ENCODE results near the gene C20orf204. TPM values are rescaled to one million over a fixed set of nuclear protein-coding genes. Genes with fewer than 3 reads are reported as not detected.
A peak's percentile ranks its signal among the peaks of the same experiment; 100 is the strongest.
"Not testable (repeated sequence)": the region's sequence is repeated elsewhere in the genome, so short reads cannot be mapped to it uniquely, and the experiment has no call there.

Gene C20orf204
- total RNA-seq, 1 donor from 2014 or later: 0.68 TPM

DNA sequence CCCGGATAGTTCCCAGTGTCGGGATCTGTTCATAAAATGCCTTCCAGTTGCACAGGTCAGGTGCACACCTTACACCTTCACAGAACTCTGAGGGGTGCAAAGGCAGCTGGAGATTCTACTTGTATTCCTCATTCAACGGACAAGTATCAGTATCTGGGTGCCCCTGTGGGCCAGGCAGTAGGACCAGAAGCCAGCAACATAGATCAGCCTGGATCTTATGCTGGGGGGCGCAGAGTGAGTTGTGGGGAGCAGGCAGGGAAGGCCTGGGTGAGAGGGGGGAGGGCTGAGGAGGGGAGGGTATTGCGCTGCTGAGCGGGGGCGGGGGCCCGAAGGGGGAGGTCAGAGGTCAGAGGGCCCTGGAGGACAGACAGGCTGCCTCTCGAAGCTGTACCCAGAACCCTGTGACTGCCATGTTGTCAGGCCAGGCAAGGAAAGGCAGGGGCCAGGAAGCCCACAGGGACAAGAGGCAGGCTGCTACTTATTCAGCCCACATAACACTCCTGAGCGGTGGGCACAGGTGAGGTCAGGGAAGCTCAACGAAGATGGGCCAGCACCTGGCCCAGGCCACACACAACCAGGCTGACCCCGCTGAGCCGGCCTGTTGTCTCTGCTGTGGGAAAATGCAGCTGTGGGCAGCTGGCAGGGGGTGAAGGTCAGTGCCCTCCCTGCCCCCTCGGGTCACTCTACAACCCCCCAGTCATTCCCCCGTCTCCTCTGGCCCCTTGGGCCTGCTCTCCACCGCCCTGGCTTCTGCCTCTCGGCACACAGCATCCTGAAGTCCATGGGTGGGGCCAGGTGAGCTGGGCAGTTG is 45.0 kb downstream of the C20orf204 start:
- no peak for ATAC-seq
- no peak for DNase-seq (ENCODE audit: low spot score)

DNA sequence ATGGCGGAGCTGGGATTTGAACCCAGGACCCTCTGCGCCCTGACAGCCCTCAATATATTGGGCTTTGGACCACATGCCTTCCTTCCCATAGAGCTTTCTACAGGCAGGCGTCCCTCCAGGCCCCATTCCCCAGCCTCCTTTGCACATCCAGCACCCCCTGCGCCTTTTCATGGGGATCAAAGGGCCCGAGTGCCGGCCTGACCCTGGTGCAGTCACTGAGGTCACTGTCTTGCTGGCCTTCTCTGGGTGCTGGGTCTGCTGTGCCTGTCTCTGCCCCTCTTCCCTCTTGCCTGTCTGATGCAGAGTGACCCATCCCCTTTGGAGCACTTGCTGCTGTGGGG is 45.6 kb downstream of the C20orf204 start:
- no peak for ATAC-seq
- DNase-seq (ENCODE audit: low spot score): no peak

DNA sequence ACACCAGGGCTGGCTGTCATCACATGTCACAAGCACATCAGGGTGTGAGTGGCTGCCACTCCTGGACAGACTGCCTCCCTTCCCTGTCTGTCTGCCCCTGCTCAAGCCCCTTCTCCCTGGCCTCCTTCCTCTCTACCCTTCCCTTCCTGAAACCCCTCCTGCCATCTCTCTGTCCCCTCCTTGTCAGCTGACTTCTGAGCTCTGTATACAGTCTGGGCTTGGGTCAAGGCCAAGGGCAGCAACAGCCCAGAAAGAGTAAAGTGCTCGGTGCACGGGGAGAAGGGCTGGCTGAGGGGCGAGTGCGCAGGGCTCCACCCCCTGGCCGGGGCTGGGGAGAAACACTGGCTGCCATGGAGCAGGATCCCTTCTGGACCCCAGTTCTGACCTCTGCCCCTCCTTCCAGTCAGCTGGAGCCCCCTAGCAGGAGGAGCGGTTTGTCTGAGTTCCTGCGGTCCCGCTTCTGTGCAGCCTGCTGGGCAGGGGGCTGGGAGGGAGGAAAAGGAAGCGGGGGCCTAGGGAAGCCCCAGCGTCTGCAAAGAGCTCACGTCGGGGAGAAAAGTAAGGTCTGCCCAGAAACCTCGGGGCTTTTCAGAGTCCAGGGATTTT is 46.2 kb downstream of the C20orf204 start:
- ATAC-seq: no peak
- DNase-seq (ENCODE audit: low spot score): no peak

DNA sequence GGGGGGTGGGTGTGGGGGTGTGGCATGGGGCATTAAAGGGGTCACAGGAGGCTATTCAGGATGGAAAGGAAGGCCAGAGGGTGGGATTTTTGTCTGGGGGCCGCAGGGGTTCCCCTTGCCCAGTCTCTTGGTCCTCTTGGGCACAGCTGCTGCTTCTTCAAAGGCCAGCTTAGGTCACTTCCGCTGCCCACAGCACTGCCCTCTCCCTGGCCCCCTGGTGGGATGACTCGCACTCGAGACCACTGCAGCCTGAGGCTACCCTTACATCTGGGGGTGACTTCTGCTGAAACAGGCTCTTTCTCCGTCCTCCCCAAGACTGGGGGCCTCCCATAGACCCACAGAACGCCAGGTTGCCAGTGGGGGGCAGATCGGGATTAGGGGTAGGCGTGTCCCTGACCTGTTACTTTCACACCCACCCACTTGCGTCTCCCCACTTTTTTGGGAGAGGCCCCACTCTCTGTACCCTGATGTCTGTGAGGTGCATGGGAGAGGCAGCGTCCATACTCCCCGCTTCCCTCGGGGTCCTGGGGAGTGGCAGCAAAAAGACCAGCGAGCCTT is 46.9 kb downstream of the C20orf204 start:
- ATAC-seq (no peak), DNase-seq (ENCODE audit: low spot score) (no peak)

DNA sequence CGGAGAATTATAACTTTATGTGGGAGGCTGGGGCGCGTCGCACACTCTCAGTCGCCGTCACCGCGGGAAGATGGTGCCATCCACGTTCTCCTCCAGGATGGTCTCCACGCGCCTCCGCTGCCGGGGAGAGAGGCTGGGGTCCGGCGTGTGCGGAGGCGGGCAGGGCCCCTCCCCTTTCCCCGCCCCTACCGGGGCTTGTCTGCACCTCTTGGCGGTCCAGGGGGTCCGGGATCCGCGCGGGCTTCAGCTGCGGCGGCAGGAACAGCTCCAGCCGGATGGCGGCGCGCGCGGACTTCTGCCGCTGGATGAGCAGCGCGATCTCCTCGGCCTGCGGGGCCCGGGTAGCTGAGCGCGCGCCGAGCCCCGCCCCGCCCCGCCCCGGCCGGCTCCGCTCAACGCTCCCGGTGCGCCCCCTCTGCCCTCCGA is 47.4 kb downstream of the C20orf204 start:
- DNase-seq (ENCODE audit: low spot score): peak; percentile 74
- ATAC-seq: peak; percentile 73

DNA sequence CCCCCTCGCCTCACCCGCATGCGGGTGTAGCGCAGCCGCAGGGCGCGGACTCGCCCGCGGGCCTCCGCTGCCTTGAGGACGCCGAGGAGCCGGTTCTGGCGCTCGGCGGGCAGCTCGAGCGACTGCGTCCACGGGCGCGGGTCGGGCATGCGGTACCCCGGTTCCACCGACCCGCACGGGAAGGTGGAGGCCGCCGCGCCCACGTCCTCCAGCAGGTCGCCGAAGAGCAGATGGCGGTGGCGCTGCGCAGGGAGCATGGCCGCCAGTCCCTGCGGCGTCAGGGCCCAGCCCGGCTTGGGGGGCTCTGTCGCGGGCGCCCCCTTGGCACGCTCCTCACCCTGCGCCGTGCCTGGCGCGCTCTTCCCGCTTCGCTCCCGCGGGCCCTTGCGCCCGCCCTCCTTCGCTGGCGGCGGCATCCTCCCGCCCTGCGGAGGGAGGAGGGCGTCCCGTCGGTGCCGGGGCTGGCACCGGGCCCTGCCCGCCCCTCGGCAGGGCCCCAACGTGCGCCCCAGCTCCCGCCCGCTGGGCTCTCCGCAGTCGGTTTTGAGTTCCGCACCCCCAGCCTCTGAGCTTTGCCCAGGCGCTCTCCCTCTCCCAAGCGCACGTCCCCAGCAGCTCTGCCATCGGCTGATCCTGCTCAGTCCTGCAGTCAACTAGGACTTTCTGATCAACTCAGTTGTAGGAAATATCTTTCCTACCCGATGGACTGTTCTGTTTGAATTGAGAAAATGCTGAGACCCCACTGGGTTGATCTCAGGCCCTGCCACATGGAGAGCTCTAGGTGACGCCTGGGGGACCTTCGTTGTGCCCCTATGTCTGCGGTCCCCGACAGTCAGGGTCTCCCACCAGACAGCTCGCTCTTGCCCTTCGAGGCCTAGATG is 48.1 kb downstream of the C20orf204 start, which contains the start of gene LKAAEAR1:
LKAAEAR1 (minus strand) TSS at position 595 of the 881 bp plus-strand sequence; CDS start at position 416, 179 bp downstream.
- DNase-seq (ENCODE audit: low spot score): no peak
- ATAC-seq: no peak

DNA sequence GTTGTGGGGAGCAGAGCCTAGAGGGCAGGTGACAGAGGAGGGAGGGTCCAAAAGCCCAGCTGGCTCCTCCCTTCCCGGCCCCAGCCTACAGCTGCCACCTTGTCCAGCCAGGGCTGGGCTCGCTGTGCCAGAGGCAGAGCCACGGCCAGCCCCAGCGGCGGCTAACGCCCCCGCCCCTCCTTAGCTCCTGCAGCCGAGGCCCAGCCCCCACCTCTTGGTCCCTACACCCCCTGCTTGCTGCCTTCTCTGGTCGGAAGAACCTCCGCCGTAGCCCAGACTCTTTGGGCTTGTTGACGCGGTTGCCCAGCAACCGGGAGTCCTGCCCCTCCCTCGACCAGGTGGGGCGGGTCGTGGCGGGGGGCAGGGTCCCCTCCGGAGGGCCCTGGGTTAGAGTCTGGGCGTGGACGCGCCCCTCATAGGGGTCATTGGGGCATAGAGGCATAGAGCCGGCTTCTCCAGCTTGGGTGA is 48.7 kb downstream of the C20orf204 start:
- DNase-seq (ENCODE audit: low spot score) (no peak), ATAC-seq (no peak)

DNA sequence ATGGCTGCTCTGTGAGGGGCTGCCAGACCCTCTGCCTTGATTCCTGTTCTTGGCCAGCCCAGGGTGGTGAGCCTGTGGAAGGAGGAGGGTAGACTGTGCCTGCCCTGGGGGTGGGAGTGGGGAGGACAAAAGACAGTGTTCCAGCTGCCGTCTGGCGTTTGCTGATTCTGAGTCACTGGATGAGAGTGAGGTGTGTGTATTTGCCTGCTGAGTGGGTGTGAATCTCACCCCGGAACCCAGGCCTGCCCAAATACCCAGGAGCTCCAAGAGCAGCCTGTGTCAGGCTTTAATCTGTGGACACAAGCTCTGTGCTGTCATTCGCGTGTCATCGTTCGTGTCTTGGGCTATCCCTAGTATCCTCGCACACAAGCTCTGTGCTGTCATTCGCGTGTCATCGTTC is 50.8 kb downstream of the C20orf204 start:
- ATAC-seq (no peak), DNase-seq (ENCODE audit: low spot score) (no peak)

DNA sequence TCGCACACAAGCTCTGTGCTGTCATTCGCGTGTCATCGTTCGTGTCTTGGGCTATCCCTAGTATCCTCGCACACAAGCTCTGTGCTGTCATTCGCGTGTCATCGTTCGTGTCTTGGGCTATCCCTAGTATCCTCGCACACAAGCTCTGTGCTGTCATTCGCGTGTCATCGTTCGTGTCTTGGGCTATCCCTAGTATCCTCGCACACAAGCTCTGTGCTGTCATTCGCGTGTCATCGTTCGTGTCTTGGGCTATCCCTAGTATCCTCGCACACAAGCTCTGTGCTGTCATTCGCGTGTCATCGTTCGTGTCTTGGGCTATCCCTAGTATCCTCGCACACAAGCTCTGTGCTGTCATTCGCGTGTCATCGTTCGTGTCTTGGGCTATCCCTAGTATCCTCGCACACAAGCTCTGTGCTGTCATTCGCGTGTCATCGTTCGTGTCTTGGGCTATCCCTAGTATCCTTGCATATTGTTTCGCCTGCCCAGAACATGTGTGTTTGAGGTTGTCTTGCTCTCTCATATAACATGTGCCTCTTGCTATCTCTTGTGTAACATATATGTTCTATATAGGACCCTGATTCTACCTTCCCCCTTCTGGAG is 51.3 kb downstream of the C20orf204 start:
- ATAC-seq; DNase-seq (ENCODE audit: low spot score): not testable (repeated sequence)

DNA sequence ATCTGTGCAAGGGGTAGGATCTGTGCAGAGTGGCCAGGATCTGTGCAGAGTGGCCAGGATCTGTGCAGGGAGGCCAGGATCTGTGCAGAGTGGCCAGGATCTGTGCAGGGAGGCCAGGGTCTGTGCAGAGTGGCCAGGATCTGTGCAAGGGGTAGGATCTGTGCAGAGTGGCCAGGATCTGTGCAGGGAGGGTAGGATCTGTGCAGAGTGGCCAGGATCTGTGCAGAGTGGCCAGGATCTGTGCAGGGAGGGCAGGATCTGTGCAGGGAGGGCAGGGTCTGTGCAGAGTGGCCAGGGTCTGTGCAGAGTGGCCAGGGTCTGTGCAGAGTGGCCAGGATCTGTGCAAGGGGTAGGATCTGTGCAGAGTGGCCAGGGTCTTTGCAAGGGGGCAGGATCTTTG is 52.6 kb downstream of the C20orf204 start:
- not testable (repeated sequence) for ATAC-seq

More for the DNA sequence above, 52.6 kb downstream of the C20orf204 start:
- not testable (repeated sequence) for DNase-seq (ENCODE audit: low spot score)

Other genes with a start within 250 kb of the C20orf204 start
- 4.7 TPM for gene ZBTB46, start 204.9 kb upstream of the C20orf204 start, total RNA-seq
- gene ABHD16B, start 174.7 kb upstream of the C20orf204 start, total RNA-seq: not detected
- 17.3 TPM for gene TPD52L2, start 170.9 kb upstream of the C20orf204 start, total RNA-seq
- gene DNAJC5, start 141.1 kb upstream of the C20orf204 start, total RNA-seq: 17.8 TPM
- gene UCKL1, start 79.8 kb upstream of the C20orf204 start, total RNA-seq: 20.2 TPM
- 21.4 TPM for gene ZNF512B, start 66.3 kb upstream of the C20orf204 start, total RNA-seq
- gene SAMD10, start 56.5 kb upstream of the C20orf204 start, total RNA-seq: 3.5 TPM
- 24.2 TPM for gene PRPF6, start 55.0 kb upstream of the C20orf204 start, total RNA-seq
- 8.1 TPM for gene SOX18, start 13.5 kb downstream of the C20orf204 start, total RNA-seq
- gene TCEA2, start 27.0 kb downstream of the C20orf204 start, total RNA-seq: 49.2 TPM
- 4.6 TPM for gene RGS19, start 43.3 kb downstream of the C20orf204 start, total RNA-seq
- 0.15 TPM for gene OPRL1, start 43.9 kb downstream of the C20orf204 start, total RNA-seq
- not detected for gene LKAAEAR1, start 48.2 kb downstream of the C20orf204 start, total RNA-seq
- gene NPBWR2, start 71.4 kb downstream of the C20orf204 start, total RNA-seq: not detected
- gene MYT1, start 128.3 kb downstream of the C20orf204 start, total RNA-seq: not detected
- 29.3 TPM for gene PCMTD2, start 219.6 kb downstream of the C20orf204 start, total RNA-seq

All from left lobe of liver (tissue), 2 donors.